HT1080 (cell line): Measurements from ENCODE around the gene CDC25B. TPM values are rescaled to one million over a fixed set of nuclear protein-coding genes. Genes with fewer than 3 reads are reported as not detected.

Experiments
- DNase-seq: peaks from one replicate; pipeline ENCODE4 v3.0.0-alpha.2; 2015; ENCODE audit warnings: low read depth
- polyA plus RNA-seq, 2 experiments: library from polyadenylated mRNA; depleted of rRNA; stranded (reverse); fragments of >200 nt; gene quantifications; 2 replicates each; pipeline ENCODE4 v1.2.3, GENCODE V29; 2015
- total RNA-seq: library from RNA; depleted of rRNA; stranded (reverse); fragments of >200 nt; shearing (Covaris generic); gene quantifications from 2 replicates; pipeline ENCODE4 v1.2.3, GENCODE V29; 2014; rRNA removed

CDC25B gene
- total RNA-seq, result 57.7 and 92.7 TPM in 2 replicates
- polyA plus RNA-seq (2015; cell fraction: cytosol; rRNA removed), result 77.3 and 83.9 TPM in 2 replicates
- 112 and 115 TPM in 2 replicates for polyA plus RNA-seq (2015; cell fraction: nucleus; rRNA removed)

DNA sequence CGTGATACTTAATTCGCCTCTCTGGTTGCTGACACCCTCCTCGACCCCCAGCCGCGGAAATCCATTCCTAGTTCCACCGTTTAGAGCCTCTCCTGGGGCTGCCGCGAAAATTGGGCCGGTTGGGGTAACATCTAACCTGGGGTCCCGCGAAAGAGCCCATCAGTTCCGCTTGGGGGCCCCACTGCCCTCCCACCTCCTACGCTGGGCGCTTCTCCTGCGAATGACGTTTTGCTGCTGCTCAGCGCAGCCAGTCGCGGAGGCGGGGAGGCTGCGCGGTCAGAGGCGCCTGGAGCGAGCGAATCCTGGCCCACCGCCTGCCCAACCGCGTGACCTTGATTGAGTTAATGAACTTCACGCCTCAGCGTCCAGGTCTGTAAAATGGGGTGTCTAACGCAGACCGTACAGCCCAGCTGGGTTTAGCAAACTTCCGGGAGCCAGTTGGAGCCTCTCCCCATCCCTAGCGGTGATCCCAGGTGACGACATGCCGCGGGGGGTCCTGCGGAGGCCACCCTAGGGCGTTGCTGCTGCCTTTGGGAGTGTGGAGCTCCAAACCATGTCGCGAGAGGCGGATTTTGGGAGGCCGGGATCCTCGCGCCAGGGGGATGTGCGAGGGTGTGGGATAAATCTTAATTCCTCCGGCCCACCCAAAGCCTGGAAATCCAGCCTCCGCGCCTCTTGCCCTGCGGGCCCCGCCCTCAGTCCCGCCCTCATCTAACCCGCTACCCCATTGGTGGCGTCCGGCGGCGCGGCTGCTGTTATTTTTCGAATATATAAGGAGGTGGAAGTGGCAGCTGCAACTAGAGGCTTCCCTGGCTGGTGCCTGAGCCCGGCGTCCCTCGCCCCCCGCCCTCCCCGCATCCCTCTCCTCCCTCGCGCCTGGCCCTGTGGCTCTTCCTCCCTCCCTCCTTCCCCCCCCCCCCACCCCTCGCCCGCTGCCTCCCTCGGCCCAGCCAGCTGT is at the start of gene CDC25B:
CDC25B (plus strand) TSS at position 800 of the 958 bp plus-strand sequence. CDS start 222 bp downstream, outside the sequence.
- DNase-seq, result peak; percentile 95

DNA sequence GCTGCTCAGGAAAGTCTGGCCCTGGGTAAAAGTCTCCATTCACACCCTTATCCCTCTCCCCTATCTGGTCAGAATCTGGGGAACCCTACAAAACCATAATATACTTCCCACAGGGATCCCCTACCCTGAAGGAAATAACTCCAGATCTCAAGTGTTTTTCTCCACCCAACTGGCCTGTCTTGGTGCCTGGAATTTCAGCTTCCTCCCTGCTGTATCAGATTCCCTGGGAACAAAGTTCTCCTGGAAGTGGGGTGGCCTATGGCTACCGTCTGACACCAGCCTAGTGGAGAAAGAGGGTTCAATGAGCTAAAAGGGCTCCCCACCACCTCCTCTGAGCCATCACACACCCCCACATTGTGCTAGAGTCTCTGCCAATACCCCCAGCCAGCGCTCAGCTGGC is 48.6 kb upstream of the CDC25B start:
- no peak for DNase-seq

DNA sequence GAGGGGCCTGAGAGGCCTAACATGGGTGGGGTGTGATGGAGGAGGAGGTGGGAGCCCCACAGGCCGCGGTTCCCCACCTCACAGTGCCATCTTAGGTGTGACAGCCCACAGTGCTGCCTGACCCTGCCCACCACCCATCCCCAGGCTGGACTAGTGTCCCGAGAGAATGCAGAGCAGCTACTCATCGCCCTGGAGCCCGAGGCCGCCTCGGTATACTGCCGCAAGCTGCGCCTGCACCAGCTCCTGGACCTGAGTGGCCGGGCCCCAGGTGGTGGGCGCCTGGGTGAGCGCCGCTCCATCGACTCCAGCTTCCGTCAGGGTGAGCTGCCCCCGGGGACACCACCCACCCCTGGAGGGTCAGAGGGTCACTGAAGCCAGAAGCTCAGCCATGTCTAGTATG is 48.0 kb upstream of the CDC25B start:
- no peak for DNase-seq

DNA sequence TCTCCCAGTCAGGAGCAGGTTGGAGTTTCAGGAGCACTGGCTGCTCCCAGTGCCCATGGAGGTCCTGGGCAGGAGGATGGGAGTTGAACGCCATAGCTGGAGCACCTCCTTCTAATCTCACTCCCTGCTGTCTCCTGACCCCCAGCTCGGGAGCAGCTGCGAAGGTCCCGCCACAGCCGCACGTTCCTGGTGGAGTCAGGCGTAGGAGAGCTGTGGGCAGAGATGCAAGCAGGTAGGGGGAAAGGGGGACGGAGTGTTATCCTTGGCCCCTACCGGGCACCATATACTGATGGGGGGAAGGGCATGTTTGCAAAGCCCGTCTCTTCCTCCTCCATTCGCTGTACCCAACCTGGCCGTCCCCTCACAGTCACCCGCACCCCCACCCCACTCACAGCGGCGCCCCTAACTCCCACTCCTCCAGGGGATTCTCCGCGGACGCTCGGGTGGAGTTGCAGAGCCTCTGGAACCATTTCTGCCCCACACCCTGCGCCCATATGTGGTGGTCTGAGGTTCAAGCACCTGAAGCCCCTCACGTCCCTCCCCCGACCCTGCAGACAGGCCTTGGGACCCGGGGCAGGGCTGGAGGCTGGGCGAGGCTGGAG is 46.9 kb upstream of the CDC25B start:
- no peak for DNase-seq

DNA sequence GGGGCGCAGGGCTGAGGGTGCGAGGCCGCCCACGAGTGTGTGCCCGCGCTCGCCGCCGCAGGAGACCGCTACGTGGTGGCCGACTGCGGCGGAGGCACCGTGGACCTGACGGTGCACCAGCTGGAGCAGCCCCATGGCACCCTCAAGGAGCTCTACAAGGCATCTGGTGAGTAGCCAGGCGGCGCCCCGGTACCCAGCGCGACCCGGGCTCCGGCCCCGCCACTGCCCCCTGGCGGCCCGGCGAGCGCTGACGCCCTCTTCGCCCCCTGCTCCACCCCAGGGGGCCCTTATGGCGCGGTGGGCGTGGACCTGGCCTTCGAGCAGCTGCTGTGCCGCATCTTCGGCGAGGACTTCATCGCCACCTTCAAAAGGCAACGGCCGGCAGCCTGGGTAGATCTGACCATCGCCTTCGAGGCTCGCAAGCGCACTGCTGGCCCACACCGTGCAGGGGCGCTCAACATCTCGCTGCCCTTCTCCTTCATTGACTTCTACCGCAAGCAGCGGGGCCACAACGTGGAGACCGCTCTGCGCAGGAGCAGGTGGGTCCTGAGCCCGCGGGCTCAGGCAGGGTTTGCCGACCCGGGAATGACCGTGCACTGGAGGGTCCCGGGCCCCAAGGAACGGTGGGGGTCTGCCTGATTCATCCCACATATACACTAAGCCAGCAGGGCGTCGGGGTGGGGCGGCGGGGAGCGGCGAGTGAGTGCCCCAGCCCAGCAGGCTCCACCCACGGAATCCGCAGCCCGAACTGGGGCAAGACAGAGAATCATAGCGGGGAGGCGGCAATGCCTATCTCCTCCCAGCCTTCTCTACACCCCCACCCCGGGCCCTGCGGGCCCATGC is 46.2 kb upstream of the CDC25B start:
- no peak for DNase-seq

DNA sequence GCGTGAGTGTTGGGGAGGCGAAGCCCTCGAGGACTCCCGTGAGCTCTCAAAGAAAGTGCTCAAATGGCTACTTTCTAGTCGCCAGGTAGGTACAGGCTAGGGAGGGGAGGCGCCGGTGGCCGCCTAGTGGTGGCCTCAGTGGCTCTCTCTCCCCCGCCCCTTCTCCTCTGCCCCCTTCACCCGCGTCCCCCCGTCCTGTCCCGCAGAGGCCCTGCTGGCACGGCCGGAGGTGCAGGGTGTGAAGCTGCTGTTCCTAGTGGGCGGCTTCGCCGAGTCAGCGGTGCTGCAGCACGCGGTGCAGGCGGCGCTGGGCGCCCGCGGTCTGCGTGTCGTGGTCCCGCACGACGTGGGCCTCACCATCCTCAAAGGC is 44.8 kb upstream of the CDC25B start:
- DNase-seq, result no peak

DNA sequence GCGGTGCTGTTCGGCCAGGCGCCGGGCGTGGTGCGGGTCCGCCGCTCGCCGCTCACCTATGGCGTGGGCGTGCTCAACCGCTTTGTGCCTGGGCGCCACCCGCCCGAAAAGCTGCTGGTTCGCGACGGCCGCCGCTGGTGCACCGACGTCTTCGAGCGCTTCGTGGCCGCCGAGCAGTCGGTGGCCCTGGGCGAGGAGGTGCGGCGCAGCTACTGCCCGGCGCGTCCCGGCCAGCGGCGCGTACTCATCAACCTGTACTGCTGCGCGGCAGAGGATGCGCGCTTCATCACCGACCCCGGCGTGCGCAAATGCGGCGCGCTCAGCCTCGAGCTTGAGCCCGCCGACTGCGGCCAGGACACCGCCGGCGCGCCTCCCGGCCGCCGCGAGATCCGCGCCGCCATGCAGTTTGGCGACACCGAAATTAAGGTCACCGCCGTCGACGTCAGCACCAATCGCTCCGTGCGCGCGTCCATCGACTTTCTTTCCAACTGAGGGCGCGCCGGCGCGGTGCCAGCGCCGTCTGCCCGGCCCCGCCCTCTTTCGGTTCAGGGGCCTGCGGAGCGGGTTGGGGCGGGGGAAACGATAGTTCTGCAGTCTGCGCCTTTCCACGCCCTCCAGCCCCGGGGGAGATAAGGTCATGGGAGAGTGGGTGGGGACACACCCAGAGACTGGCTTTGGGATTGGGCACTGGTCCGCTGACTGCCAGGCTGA is 44.3 kb upstream of the CDC25B start:
- DNase-seq, result no peak

DNA sequence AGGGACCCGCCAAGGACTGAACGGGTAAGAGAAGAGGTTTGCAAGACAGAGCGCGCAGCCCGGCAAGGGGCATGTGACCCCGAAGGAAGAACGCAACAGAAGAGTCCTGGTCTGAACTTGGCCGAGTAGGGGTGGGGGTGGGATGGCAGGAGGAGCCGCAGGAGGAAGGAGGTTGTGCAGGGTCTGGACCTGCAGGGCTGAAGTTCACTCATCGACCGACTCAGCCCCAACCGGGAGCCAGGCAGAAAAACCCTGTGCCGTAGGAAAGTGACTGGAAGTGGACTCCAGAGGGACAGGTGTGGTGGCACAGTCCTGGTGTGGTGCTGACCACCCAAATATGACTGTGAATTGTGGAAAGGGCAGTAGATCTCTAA is 43.7 kb upstream of the CDC25B start:
- no peak for DNase-seq

DNA sequence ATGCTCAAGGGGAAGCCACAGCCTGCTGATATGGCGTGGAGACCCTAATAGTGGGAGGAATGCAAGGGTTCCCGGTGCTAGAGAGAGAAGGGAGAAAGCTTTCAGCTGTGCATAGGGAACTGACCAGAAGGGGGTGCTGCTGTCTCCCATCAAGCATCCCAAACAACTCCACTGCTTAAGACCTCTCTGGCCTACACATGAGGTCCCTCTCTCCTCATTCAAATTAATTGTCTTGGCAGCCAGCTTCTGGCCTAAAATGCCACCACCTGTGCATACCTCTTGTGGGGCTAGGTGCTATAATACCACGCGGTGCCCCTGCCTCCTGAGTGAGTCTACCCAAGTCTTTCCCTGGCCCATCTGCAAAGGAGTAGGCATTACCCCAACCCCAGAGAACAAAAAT is 43.0 kb upstream of the CDC25B start:
- peak; percentile 61 for DNase-seq

DNA sequence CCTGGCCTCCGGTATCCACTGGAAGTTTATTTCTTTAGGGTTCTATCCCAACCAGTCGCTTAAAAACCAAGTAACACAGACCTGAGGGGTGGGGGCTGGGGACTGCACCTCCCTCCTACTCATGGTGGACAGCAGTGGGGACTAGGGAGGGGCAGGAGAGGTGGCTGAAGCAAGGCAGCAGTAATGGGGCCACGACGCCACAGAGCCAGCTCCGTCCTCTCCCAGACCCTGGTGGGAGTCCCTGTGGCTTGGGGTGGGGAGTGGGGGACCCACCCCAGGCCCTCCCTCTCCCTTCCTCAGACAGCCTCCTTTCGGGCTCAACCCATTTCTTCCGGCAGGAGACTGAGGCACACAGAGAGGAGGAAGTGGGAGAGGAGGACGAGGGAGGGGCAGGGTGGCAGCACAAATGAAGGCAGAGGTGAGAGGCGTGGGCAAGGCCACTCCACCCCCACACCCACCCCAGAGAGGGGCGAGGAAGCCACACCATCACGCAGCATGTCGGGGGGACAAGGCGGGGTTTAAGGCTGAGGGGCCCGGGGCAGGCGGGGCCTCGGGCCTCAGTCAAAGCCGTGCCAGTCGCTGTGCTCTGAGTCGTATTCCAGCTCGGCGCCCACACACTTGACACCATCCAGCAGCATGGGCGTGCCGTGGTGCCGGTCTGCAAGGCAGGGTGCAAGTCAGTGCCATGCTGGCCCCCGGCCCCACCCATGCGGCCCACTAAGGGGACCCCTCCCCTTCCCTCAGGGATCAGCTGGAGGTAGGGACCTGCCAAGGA is 42.4 kb upstream of the CDC25B start:
- no peak for DNase-seq

DNA sequence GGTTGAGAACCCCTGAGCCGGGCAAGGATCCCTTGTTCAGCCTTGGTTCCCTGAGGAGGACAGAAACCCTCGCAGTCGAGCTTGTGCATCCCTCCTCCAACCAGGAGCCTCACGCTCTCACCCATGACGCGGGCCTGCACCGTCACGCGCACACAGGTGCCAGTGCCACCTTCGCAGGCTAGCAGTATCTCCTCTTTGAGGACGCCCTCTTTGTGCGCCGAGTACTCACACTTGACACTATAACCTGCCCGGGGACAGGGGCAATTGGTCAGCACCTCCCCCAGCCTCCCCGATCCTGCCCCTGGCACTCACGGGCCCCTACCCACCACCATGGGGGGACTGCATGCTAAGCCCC is 41.9 kb upstream of the CDC25B start:
- no peak for DNase-seq

DNA sequence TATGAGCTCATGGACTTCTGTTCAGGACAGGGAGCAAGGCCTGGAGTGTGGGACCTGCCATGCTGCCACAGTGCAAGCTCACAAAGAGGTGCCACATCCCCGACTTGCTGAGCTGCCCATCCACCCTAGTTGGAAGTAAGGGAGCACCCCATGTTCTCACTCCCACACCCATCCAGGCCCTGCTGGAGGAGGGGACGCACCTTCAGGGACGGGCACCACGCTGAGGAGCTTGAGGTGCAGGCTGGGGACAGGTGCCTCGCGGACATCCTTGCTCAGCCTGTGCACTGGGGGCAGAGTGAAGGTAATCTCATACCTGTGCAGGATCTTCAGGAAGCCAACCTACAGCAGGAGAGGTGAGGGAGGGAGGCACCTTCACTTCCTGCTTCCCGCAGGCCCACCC is 40.8 kb upstream of the CDC25B start:
- DNase-seq, result no peak

DNA sequence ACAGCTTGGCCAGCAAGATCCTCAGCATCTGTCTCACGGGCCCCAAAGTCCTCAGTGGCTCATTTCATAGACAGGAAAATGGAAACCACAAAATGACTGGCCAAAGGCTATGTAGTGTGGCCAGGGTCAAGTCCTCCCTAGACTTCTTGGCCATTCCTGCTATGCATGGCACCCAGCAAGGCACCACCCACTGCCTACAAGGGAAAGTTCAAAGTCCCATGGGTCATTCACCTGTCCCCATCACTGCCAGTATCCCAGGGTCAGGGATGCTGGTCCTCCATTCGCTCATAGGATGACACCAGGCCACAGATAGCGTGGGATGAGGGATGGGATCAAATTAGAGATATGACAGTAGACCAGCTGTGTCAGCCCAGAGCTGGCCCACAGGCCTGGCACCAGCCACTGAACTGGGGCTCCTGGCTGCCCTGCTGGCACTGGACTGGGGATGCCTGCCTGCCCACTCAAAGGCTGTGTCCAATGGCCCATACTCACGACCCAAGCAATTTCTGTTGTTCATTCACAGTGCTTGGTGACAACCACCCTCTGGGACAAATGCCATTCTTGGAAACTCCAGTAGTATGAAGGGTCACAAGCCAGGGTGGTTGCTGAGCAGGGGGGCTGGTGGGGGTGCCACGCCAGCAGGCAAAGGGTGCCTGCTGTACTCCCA is 40.2 kb upstream of the CDC25B start:
- DNase-seq, result no peak

DNA sequence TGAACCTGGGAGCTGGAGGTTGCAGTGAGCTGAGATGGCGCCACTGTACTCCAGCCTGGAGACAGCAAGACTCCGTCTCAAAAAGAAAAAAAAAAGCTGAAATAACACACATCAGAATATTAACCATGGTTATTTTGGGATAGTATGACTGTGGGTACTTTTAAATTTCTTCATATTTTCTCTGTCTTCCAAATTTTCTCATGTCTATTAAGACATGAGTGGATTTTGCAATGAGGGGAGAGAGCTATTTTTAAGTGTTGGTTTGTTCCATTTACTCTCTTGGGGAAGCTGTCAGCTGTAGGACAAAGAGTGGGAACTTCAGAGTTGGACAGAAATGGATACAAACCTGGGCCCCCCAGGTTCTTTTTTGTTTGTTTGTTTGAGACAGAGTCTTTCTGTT is 38.8 kb upstream of the CDC25B start:
- no peak for DNase-seq

DNA sequence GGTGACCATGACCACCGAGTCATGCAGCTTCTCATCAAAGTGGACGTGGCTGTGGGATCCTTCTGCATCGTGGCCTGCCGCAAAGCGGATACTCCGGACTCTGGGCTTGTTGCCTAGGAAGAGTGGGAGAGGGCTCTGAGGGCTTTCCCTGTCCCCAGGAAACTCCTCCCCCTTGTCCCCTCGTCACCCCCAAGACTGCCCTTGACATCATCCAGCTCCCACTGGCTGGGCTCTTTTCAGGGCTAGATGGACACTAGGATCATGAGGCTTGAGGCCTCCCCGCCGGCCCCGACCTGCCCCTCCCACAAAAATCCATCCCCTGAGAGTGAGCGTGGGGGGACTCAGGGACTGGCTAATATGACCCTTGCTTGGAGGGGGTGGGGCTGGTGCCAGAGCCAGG is 37.5 kb upstream of the CDC25B start:
- no peak for DNase-seq

DNA sequence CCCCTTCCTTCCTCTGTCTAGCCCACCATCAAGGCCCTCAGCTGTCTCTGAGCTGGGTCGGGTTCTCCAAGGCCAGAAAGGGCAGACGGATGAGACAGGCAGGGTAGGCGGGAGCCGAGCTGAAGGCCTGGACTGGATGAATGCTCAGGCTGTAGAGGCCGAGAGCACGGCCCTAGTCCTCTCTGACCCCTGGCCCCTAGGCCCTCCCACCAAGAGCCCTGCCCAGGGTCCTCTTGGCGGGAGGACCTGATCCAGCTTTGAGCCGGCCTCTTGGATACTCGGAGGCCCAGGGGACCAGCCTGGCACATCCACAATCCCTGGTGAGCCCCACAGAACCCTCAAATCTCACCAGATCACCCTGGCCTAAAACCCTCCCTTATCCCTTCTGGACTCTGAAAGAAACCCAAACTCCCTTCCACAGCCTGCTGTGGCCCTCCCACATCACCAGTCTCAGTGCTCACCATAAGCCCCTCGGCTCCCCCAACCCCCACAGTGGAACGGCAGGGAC is 36.7 kb upstream of the CDC25B start:
- DNase-seq, result no peak

DNA sequence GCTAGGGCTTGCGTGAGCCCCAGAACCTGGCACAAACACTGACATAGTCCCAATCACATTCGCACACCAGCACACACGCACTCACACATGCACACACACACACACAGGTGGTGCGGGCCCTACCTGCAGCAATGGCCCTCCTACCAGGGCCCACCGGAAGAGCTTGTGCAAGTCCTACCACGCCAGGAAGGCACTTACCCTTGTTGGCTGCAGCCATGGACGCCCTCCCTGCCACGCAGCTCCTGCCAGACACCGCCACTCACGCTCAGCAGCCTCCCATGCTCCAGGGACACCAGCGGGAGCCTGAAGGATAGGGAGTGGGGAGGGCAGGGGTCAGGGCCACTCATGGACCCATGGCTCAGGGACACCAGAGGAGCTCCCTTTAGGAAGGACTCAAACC is 36.2 kb upstream of the CDC25B start:
- no peak for DNase-seq

DNA sequence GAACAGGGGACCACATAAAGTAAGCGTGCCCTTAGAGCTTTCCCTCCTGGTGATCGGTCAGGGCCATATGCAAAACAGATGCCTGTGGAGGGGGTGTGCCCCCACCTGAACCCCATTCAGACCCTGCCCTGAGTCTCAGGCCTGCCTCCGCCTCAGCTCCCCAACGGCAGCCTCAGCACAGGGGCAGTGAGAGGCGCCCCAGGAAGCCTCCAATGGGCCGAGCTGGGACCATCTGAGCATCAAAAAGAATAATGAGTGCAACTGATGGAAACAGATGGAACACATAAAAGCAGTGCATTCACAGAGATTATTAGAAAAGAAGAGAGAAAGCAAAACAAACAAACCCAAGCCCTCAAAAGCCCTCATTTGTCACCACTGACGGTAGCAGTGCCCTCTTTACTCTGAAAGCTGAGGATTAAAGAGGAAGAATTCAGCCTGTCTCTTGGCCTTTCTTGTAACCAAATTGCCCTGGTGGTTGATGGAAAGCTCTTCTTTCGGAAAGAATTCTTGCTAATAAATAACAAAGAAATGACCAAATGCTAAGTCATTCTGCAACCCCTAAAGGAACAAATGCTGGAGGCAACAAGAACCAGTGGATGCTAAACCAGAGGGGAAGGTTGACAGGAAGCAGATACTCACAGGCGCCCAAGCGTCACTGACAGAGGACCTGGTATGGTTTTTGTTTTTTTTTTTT is 35.3 kb upstream of the CDC25B start:
- no peak for DNase-seq
